Suprapubic skin (tissue), 4 donors: Measurements from ENCODE around the gene QPCTL.
"Not testable (repeated sequence)": the region's sequence is repeated elsewhere in the genome, so short reads cannot be mapped to it uniquely, and the experiment has no call there.

Experiments
- EP300 ChIP-seq: sonication (generic); formaldehyde crosslinking; IDR thresholded peaks from one replicate; pipeline ENCODE4 v1.6.1; 2017; ENCODE audit warnings: antibody characterized with exemption
- POLR2A ChIP-seq, 2 donors: fragments of 450-650 bp; IDR thresholded peaks; one replicate each; pipeline ENCODE4 v1.6.1; 2017; ENCODE audit warnings: antibody characterized with exemption in 2 of 2, mild to moderate bottlenecking in 2 of 2, moderate library complexity in 2 of 2
- POLR2AphosphoS5 ChIP-seq, 3 donors: sonication (generic); formaldehyde crosslinking; IDR thresholded peaks; one replicate each; pipeline ENCODE4 v1.6.1; 2017; ENCODE audit warnings: antibody characterized with exemption in 3 of 3
- TF ChIP-seq, protein P1 (sequence below), 2 donors: fragments of 200-600 bp in 1 of 2; fragments of 450-650 bp in 1 of 2; sonication (generic) in 1 of 2; IDR thresholded peaks; one replicate each; pipeline ENCODE4 v1.5.1; 2016 to 2019; ENCODE audit warnings: antibody characterized with exemption in 2 of 2, mild to moderate bottlenecking in 1 of 2, moderate library complexity in 1 of 2

DNA sequence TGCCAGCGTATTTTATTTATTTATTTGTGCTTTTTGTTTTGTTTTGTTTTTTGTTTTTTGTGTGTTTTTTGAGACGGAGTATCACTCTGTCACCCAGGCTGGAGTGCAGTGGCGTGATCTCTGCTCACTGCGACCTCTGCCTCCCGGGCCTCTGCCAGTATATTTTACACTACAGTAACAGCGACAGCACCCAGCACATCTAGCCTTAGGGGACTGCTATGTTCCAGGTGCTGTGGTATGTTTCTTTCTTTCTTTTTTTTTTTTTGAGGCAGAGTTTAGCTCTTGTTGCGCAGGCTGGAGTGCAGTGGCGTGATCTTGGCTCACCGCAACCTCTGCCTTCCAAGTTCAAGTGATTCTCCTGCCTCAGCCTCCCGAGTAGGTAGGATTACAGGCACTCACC is 59.0 kb downstream of the QPCTL start:
- not testable (repeated sequence) for TF ChIP-seq POLR2AphosphoS5 (IDR thresholded peaks at IDR 0.05); POLR2A (IDR thresholded peaks at IDR 0.05); EP300
- TF ChIP-seq, protein P1, sequence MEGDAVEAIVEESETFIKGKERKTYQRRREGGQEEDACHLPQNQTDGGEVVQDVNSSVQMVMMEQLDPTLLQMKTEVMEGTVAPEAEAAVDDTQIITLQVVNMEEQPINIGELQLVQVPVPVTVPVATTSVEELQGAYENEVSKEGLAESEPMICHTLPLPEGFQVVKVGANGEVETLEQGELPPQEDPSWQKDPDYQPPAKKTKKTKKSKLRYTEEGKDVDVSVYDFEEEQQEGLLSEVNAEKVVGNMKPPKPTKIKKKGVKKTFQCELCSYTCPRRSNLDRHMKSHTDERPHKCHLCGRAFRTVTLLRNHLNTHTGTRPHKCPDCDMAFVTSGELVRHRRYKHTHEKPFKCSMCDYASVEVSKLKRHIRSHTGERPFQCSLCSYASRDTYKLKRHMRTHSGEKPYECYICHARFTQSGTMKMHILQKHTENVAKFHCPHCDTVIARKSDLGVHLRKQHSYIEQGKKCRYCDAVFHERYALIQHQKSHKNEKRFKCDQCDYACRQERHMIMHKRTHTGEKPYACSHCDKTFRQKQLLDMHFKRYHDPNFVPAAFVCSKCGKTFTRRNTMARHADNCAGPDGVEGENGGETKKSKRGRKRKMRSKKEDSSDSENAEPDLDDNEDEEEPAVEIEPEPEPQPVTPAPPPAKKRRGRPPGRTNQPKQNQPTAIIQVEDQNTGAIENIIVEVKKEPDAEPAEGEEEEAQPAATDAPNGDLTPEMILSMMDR (IDR thresholded peaks at IDR 0.05), result not testable (repeated sequence)
